ENCODE measurements around the gene CMKLR1. TPM values are rescaled to one million over a fixed set of nuclear protein-coding genes. Genes with fewer than 3 reads are reported as not detected.

The CMKLR1 gene
- total and polyA plus RNA-seq, 2 donors (not counting 3 experiments of a cell fraction or from before 2014, with no cell fraction given), result 0.61 TPM; not detected in 1

DNA sequence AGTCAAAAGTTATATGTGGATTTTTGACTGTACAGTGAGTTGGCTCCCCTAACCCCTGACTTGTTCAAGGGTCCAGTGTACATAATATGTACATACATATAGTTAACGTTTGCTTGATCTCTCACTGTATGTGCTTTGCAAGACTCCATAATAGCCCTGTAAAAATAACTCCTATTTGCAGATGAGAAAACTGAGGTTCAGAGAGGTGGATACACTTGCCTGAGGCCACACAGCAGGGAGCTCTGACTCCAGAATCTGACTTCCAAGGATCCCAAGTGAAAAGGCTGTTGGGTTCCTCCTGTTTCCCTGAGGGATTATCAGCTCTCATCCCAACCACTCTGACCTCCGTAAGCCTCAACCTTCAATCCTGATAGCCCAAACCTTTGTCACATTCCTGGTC, 41.7 kb downstream of the CMKLR1 start:
- peaks cover 29% of the 10 kb centered on the region for H3K4me1 ChIP-seq (ENCODE audit: control insufficient read depth, extremely low read depth, insufficient read depth, low read length)
- H2AFZ ChIP-seq (ENCODE audit: low read depth, low read length), result no peak overlapping the region
- dilution Hi-C loops (cut with MboI; ENCODE audit: extremely low pct_ligation_motif_present, low sequenced_read_pairs), result no loop called here
- DNase-seq (ENCODE audit: low read depth, low spot score), result no peak
- no peak overlapping the region for H3K4me3 ChIP-seq (replicated peaks in 1 of 3; ENCODE audit: insufficient read depth in 1 of 3, low read depth in 1 of 3, low read length in 3 of 3)
- H3K9ac ChIP-seq (replicated peaks; ENCODE audit: extremely low read depth, insufficient read depth, low read length), result no peak overlapping the region
- ChIA-PET CTCF (interaction anchor here (0.8 to 2.0 kb wide), 3 partner anchors 8 to 160 kb away, joined by 3 to 8 read pairs (median 4); no protein-coding TSS in a partner anchor), POLR2A (interaction anchor here (1.0 kb wide), 1 partner anchor 8 kb away, joined by 3 read pairs; no protein-coding TSS in a partner anchor)
- no peaks in the 10 kb centered on the region for H3K79me2 ChIP-seq (ENCODE audit: control insufficient read depth, insufficient read depth, low read length)
- no peaks in the 10 kb centered on the region for H4K20me1 ChIP-seq (replicated peaks; ENCODE audit: control insufficient read depth, extremely low read depth, insufficient read depth, low read length)
- no peak overlapping the region for H3K27ac ChIP-seq (ENCODE audit: insufficient read depth, low read depth, low read length)
- no peaks in the 10 kb centered on the region for H3K27me3 ChIP-seq (ENCODE audit: control insufficient read depth in 2 of 2, insufficient read depth in 2 of 2, low read length in 2 of 2)
- no peak for FAIRE-seq
- no TSS peak for BruUV-seq (replicated peaks)
- TF ChIP-seq, protein P1, sequence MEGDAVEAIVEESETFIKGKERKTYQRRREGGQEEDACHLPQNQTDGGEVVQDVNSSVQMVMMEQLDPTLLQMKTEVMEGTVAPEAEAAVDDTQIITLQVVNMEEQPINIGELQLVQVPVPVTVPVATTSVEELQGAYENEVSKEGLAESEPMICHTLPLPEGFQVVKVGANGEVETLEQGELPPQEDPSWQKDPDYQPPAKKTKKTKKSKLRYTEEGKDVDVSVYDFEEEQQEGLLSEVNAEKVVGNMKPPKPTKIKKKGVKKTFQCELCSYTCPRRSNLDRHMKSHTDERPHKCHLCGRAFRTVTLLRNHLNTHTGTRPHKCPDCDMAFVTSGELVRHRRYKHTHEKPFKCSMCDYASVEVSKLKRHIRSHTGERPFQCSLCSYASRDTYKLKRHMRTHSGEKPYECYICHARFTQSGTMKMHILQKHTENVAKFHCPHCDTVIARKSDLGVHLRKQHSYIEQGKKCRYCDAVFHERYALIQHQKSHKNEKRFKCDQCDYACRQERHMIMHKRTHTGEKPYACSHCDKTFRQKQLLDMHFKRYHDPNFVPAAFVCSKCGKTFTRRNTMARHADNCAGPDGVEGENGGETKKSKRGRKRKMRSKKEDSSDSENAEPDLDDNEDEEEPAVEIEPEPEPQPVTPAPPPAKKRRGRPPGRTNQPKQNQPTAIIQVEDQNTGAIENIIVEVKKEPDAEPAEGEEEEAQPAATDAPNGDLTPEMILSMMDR (IDR thresholded peaks at IDR 0.05; ENCODE audit: extremely low read depth in 1 of 2, insufficient read depth in 1 of 2, low read depth in 1 of 2, low read length in 2 of 2), result no peak
- no peak for TF ChIP-seq MYC (IDR thresholded peaks at IDR 0.05; ENCODE audit: low read depth, low read length)
- no peak for TF ChIP-seq GATA2 (IDR thresholded peaks at IDR 0.05; ENCODE audit: insufficient read depth, insufficient read length, low read depth, low read length)
- no peak for TF ChIP-seq FOS (IDR thresholded peaks at IDR 0.05; ENCODE audit: borderline replicate concordance, insufficient read depth, low read length)
- TF ChIP-seq JUN (IDR thresholded peaks at IDR 0.05; ENCODE audit: borderline replicate concordance, insufficient read depth, insufficient read length, low read depth), result no peak
- H3K9me1 ChIP-seq (replicated peaks; ENCODE audit: control insufficient read depth, extremely low read depth, insufficient read depth, low read length), result no peaks in the 10 kb centered on the region
- intact Hi-C loops (cut with micrococcal nuclease), result loop anchor here (1.0 kb wide), 1 partner anchor 8 kb away; no protein-coding TSS in a partner anchor
- H3K9me3 ChIP-seq (replicated peaks; ENCODE audit: control insufficient read depth, insufficient read depth, low read length), result no peaks in the 10 kb centered on the region
- no peak overlapping the region for H3K4me2 ChIP-seq (ENCODE audit: insufficient read depth, low read length)
- H3K36me3 ChIP-seq (ENCODE audit: control insufficient read depth in 2 of 2, extremely low read depth in 1 of 2, insufficient read depth in 2 of 2, low read length in 2 of 2), result no peaks in the 10 kb centered on the region
